ENCODE data around the gene SRP68.
A peak's percentile ranks its signal among the peaks of the same experiment; 100 is the strongest.

SRP68 gene

GRCh38 chr17:75996665-75997590 is 75.4 kb downstream of the SRP68 start:
- peak; percentile 51 for DNase-seq

DNA sequence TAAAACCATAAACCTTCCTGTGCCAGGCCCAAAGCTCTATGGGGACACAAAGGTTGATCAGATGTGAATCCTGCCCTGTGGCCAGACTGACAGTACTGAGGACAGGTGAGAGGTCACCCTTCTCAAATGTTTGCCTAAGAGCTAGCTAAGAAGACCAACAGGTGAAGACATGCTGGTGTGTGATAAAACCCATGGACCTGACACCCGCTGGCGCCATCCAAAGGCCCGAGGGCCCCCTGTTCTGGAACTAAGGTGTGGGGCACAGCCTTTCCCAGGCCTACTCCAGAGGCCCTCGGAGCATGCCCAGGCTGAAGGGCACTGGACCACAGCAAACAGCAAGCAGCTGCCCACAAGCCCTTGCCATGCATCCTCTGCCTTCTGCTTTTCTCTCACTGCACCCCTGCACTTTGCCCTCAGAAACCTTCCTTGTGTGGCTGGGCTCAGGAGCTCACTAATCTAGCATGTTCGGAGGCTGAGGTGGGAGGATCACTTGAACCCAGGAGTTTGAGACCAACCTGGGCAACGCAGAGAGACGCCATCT is 76.9 kb downstream of the SRP68 start:
- no peak for DNase-seq

DNA sequence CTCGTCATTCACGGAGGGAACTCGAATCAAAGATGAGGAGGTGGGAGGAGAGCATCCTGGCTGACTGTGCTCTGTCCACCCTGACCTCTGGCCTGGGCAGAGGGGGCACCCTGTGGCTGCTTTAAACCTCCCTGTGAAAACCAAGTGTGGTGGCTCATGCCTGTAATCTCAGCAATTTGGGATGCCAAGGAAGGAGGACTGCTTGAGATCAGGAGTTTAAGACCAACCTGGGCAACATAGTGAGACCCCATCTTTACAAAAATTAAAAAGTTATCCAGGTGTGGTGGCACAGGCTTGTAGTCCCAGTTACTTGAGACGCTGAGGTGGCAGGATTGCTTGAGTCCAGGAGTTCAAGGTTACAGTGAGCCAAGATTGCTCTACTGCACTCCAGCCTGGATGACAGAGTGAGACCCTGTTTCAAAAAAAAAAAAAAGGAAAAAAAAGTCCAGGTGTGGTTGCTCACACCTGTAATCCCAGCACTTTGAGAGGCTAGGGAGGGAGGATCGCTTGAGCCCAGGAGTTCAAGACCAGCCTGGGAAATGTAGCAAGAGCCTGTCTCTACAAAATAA is 77.4 kb downstream of the SRP68 start:
- DNase-seq = no peak

GRCh38 chr17:75991396-75991795 is 80.9 kb downstream of the SRP68 start:
- no peak for DNase-seq
